GM19099 (cell line): ENCODE results near the gene KRT13.

ENCODE experiments used
- POLR2A ChIP-seq: IDR thresholded peaks from 3 replicates; pipeline ENCODE4 v1.6.1; 2011; ENCODE audit warnings: low read depth; ENCODE audit not compliant: insufficient read length; ENCODE audit errors: extremely low read depth

KRT13 gene

GRCh38 chr17:41516147-41516829, 10.9 kb upstream of the KRT13 start:
- TF ChIP-seq POLR2A, result no peak

GRCh38 chr17:41513168-41513547, 7.7 kb upstream of the KRT13 start:
- no peak for TF ChIP-seq POLR2A

GRCh38 chr17:41512546-41513167, 7.2 kb upstream of the KRT13 start:
- no peak for TF ChIP-seq POLR2A

GRCh38 chr17:41511716-41512115, 6.3 kb upstream of the KRT13 start:
- TF ChIP-seq POLR2A, result no peak

GRCh38 chr17:41511116-41511515, 5.7 kb upstream of the KRT13 start:
- no peak for TF ChIP-seq POLR2A

- no peak for TF ChIP-seq POLR2A
Observed at GRCh38 chr17:41510251-41511065, 5.0 kb upstream of the KRT13 start.

- TF ChIP-seq POLR2A, result no peak
Observed at GRCh38 chr17:41507315-41507880, 2.0 kb upstream of the KRT13 start.

GRCh38 chr17:41505809-41506767, 676 bp upstream of the KRT13 start:
- TF ChIP-seq POLR2A, result no peak

- no peak for TF ChIP-seq POLR2A
Observed at GRCh38 chr17:41504246-41504977, 1.0 kb downstream of the KRT13 start.

- TF ChIP-seq POLR2A, result no peak
Observed at GRCh38 chr17:41503202-41503601, 2.2 kb downstream of the KRT13 start.

GRCh38 chr17:41500131-41500911, 5.1 kb downstream of the KRT13 start:
- no peak for TF ChIP-seq POLR2A

- TF ChIP-seq POLR2A, result no peak
Observed at GRCh38 chr17:41499714-41500113, 5.7 kb downstream of the KRT13 start.

GRCh38 chr17:41498276-41498675, 7.1 kb downstream of the KRT13 start:
- no peak for TF ChIP-seq POLR2A

- TF ChIP-seq POLR2A, result no peak
Observed at GRCh38 chr17:41496803-41497484, 8.5 kb downstream of the KRT13 start.
